HG03139 (cell line): ENCODE data around the gene ADAP1.
A peak's percentile ranks its signal among the peaks of the same experiment; 100 is the strongest.
"Not testable (repeated sequence)": the region's sequence is repeated elsewhere in the genome, so short reads cannot be mapped to it uniquely, and the experiment has no call there.

Source experiments
- ATAC-seq: cut with Tn5 transposase; IDR thresholded peaks from one replicate; pipeline ENCODE4 v1.9.1; 2021; ENCODE audit not compliant: unreplicated experiment

ADAP1 gene

GRCh38 chr7:960269-960871 is 5.9 kb upstream of the ADAP1 start:
- no peak for ATAC-seq

GRCh38 chr7:959740-960139 is 5.3 kb upstream of the ADAP1 start:
- ATAC-seq, result not testable (repeated sequence)

GRCh38 chr7:959271-959670 is 4.8 kb upstream of the ADAP1 start:
- no peak for ATAC-seq

- no peak for ATAC-seq
These were observed 4.0 kb upstream of the ADAP1 start for GRCh38 chr7:958221-959200.

- no peak for ATAC-seq
These were observed 3.1 kb upstream of the ADAP1 start for GRCh38 chr7:957418-958220.

- no peak for ATAC-seq
These were observed 1.6 kb upstream of the ADAP1 start for GRCh38 chr7:956031-956430.

GRCh38 chr7:953547-954327 is 743 bp downstream of the ADAP1 start:
- ATAC-seq, result peak; percentile 22

GRCh38 chr7:952548-953441 is 1.7 kb downstream of the ADAP1 start:
- ATAC-seq, result no peak

- no peak for ATAC-seq
These were observed 2.5 kb downstream of the ADAP1 start for GRCh38 chr7:951881-952547.

GRCh38 chr7:949021-949934 is 5.2 kb downstream of the ADAP1 start:
- ATAC-seq, result no peak

GRCh38 chr7:947391-948210 is 6.9 kb downstream of the ADAP1 start:
- no peak for ATAC-seq

- no peak for ATAC-seq
These were observed 8.1 kb downstream of the ADAP1 start for GRCh38 chr7:946256-946996.

- ATAC-seq, result no peak
These were observed 8.8 kb downstream of the ADAP1 start for GRCh38 chr7:945556-946255.

GRCh38 chr7:945147-945555 is 9.3 kb downstream of the ADAP1 start:
- no peak for ATAC-seq

- ATAC-seq, result no peak
These were observed 9.7 kb downstream of the ADAP1 start for GRCh38 chr7:944744-945143.

GRCh38 chr7:943793-944192 is 10.7 kb downstream of the ADAP1 start:
- not testable (repeated sequence) for ATAC-seq
